ENCODE data around the gene HDAC4. TPM values are rescaled to one million over a fixed set of nuclear protein-coding genes. Genes with fewer than 3 reads are reported as not detected.

The HDAC4 gene
- total and polyA plus RNA-seq, 2 of the 4 experiments (the other 2 are of a cell fraction): 4.1 to 7.2 TPM

GRCh38 chr2:239181074-239181902 lies 219.5 kb downstream of the HDAC4 start:
- H3K4ac ChIP-seq (ENCODE audit: low read depth, low read length): no peak overlapping the region
- no TSS peak for BruUV-seq (replicated peaks)
- DNase-seq: no peak
- peaks cover 53% of the 10 kb centered on the region for H3K36me3 ChIP-seq (ENCODE audit: control insufficient read depth, insufficient read depth, low read length)
- no peak overlapping the region for H2BK120ac ChIP-seq (ENCODE audit: low read depth, low read length)
- no peaks in the 10 kb centered on the region for H3K4me1 ChIP-seq (ENCODE audit: control insufficient read depth, insufficient read depth, low read length)
- no peak overlapping the region for H2BK15ac ChIP-seq (ENCODE audit: low read depth, low read length)
- H4K5ac ChIP-seq (ENCODE audit: low read depth, low read length): no peak overlapping the region
- no peak overlapping the region for H2AK5ac ChIP-seq (ENCODE audit: low read depth, low read length)
- no peak overlapping the region for H3K4me3 ChIP-seq (ENCODE audit: insufficient read depth, low read depth, low read length)
- no peak overlapping the region for H3K14ac ChIP-seq (replicated peaks; ENCODE audit: low read depth, low read length)
- 100% methylated on average over 4 of the region's 21 CpGs; no CpG with 5 or more reads in 1 of the 2 experiments for WGBS, 2 experiments (ENCODE audit: extremely low coverage in 2 of 2, insufficient read length in 1 of 2)
- ChIA-PET CTCF (no interaction called here), POLR2A (ENCODE audit: unreplicated experiment) (no interaction called here)
- H3K23ac ChIP-seq (ENCODE audit: low read depth, low read length): no peak overlapping the region
- no peak overlapping the region for H3K56ac ChIP-seq (ENCODE audit: extremely low read depth, insufficient read depth, low read length)
- dilution Hi-C loops (cut with HindIII; ENCODE audit: low sequenced_read_pairs, unreplicated experiment): no loop called here
- H3K18ac ChIP-seq (ENCODE audit: low read depth, low read length): no peak overlapping the region
- no peak overlapping the region for H2BK20ac ChIP-seq (ENCODE audit: low read depth, low read length)
- no peak overlapping the region for H3K4me2 ChIP-seq (ENCODE audit: low read depth, low read length)
- H3K27me3 ChIP-seq (ENCODE audit: control insufficient read depth, insufficient read depth, low read length): no peaks in the 10 kb centered on the region
- H2BK5ac ChIP-seq (ENCODE audit: low read depth, low read length, poor library complexity, severe bottlenecking): no peak overlapping the region
- ATAC-seq (ENCODE audit: low read depth): no peak
- H3K9ac ChIP-seq (ENCODE audit: low read depth, low read length): no peak overlapping the region
- H3K9me3 ChIP-seq (ENCODE audit: control insufficient read depth, insufficient read depth, low read length): no peaks in the 10 kb centered on the region
- TF ChIP-seq ELK1 (IDR thresholded peaks at IDR 0.05; ENCODE audit: borderline replicate concordance, low read depth, low read length) (no peak), CHD1 (IDR thresholded peaks at IDR 0.05; ENCODE audit: low read depth, low read length) (no peak), CEBPB (IDR thresholded peaks at IDR 0.05; ENCODE audit: low read depth, low read length) (no peak), SMC3 (IDR thresholded peaks at IDR 0.05; ENCODE audit: low read depth, low read length) (no peak), MAFK (IDR thresholded peaks at IDR 0.05; ENCODE audit: low read depth, low read length) (no peak), MXI1 (IDR thresholded peaks at IDR 0.05; ENCODE audit: borderline replicate concordance, low read depth, low read length) (no peak), MAZ (IDR thresholded peaks at IDR 0.05; ENCODE audit: borderline replicate concordance, low read depth, low read length) (no peak), RCOR1 (IDR thresholded peaks at IDR 0.05; ENCODE audit: insufficient replicate concordance, low read length) (no peak), USF2 (IDR thresholded peaks at IDR 0.05; ENCODE audit: low read depth, low read length) (no peak), CTCF (conservative IDR thresholded peaks at IDR 0.05; ENCODE audit: low read depth, low read length) (no peak), RFX5 (IDR thresholded peaks at IDR 0.05; ENCODE audit: low read depth, low read length) (no peak), FOS (IDR thresholded peaks at IDR 0.05; ENCODE audit: low read depth, low read length) (no peak), RAD21 (IDR thresholded peaks at IDR 0.05; ENCODE audit: low read length) (no peak), BHLHE40 (IDR thresholded peaks at IDR 0.05; ENCODE audit: low read depth, low read length) (no peak), NFE2L2 (IDR thresholded peaks at IDR 0.05; ENCODE audit: low read depth, low read length) (no peak)
- H4K20me1 ChIP-seq (ENCODE audit: insufficient read depth, low read length): no peaks in the 10 kb centered on the region
- no peak overlapping the region for H4K91ac ChIP-seq (ENCODE audit: insufficient read depth, low read depth, low read length)
- in situ Hi-C loops (cut with MboI; ENCODE audit: low sequenced_read_pairs): no loop called here
- no peaks in the 10 kb centered on the region for H3K9me1 ChIP-seq (ENCODE audit: insufficient read depth, low read length)
- no peak overlapping the region for H3K27ac ChIP-seq (ENCODE audit: insufficient read depth, low read length)
- intact Hi-C loops (cut with micrococcal nuclease): no loop called here
- no peak overlapping the region for H4K8ac ChIP-seq (ENCODE audit: low read depth in 2 of 2, low read length in 2 of 2)
- H3K79me1 ChIP-seq (ENCODE audit: low read depth in 1 of 2, low read length in 2 of 2): no peaks in the 10 kb centered on the region; a peak in 1 of 4 replicates
- H2AFZ ChIP-seq (replicated peaks; ENCODE audit: low read length, poor library complexity): no peak overlapping the region
- H2AK9ac ChIP-seq (replicated peaks; ENCODE audit: low read depth, low read length, poor library complexity): no peak overlapping the region

All from IMR-90 (cell line).